ENCODE results near the gene FNBP1. TPM values are rescaled to one million over a fixed set of nuclear protein-coding genes. Genes with fewer than 3 reads are reported as not detected.
A peak's percentile ranks its signal among the peaks of the same experiment; 100 is the strongest.
"Not testable (repeated sequence)": the region's sequence is repeated elsewhere in the genome, so short reads cannot be mapped to it uniquely, and the experiment has no call there.

FNBP1 gene
- total RNA-seq, 1 donor from 2014 or later: 25.6 TPM

DNA sequence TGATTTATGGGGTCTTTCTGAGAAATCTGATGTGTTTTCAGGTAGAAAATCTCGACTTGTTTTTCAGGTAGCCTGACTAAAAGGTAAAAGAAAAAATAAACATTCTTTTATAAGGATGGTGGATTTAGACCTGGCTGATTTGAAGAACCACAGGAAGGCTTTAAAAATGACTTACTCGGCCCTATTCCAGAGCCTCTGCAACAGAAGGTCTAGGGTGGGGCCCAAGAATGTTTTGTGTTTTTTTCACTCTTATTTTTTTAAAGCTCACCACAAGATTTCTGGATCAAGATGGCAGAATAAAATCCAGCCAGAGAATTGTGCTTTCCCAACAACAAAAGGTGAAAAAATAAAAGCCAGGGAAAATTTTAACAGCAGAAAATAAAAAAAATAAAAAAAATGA is 59.1 kb downstream of the FNBP1 start:
- TF ChIP-seq, protein P1, sequence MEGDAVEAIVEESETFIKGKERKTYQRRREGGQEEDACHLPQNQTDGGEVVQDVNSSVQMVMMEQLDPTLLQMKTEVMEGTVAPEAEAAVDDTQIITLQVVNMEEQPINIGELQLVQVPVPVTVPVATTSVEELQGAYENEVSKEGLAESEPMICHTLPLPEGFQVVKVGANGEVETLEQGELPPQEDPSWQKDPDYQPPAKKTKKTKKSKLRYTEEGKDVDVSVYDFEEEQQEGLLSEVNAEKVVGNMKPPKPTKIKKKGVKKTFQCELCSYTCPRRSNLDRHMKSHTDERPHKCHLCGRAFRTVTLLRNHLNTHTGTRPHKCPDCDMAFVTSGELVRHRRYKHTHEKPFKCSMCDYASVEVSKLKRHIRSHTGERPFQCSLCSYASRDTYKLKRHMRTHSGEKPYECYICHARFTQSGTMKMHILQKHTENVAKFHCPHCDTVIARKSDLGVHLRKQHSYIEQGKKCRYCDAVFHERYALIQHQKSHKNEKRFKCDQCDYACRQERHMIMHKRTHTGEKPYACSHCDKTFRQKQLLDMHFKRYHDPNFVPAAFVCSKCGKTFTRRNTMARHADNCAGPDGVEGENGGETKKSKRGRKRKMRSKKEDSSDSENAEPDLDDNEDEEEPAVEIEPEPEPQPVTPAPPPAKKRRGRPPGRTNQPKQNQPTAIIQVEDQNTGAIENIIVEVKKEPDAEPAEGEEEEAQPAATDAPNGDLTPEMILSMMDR (conservative IDR thresholded peaks at IDR 0.05; ENCODE audit: low read depth, low read length): no peak
- no peak overlapping the region for H3K4me3 ChIP-seq (ENCODE audit: low read depth, low read length)
- no peak for DNase-seq (ENCODE audit: low read depth)

GRCh38 chr9:129981180-129981907 is 61.6 kb downstream of the FNBP1 start:
- TF ChIP-seq, protein P1 (conservative IDR thresholded peaks at IDR 0.05; ENCODE audit: low read depth, low read length): no peak
- H3K4me3 ChIP-seq (ENCODE audit: low read depth, low read length): no peak overlapping the region
- DNase-seq (ENCODE audit: low read depth): peak; percentile 63

GRCh38 chr9:129980224-129980623 is 62.8 kb downstream of the FNBP1 start:
- H3K4me3 ChIP-seq (ENCODE audit: low read depth, low read length); DNase-seq (ENCODE audit: low read depth): not testable (repeated sequence)

DNA sequence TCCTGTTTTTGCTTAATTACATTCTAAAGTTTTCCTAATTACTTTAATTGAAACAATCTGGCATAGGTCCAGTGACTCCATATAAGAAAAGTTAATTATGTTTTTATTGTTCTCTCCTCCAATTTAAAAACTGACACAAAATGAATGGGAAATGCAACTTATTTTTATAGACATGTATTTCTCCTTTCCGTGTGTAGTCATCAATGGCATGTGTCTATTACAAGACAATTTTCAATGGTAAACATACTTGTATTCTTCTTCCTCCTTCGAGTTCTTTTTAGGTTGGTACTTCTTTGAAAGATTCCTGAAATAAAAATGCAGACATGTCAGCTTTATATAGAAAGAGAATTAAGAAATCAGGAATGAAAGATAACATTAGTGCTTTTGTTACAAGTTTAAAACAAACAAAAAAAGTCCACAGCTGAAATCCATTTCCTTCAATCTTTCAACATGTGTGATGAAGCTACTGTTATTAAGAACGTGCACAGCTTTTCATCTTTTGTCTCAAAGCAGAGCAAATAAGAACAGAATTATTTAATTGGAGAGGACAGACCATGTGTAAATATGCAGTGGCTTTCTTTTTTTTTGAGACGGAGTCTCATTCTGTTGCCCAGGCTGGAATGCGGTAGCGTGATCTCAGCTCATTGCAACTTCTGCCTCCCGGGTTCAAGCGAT is 63.8 kb downstream of the FNBP1 start:
- TF ChIP-seq, protein P1 (conservative IDR thresholded peaks at IDR 0.05; ENCODE audit: low read depth, low read length): no peak
- H3K4me3 ChIP-seq (ENCODE audit: low read depth, low read length): no peak overlapping the region
- no peak for DNase-seq (ENCODE audit: low read depth)

GRCh38 chr9:129972816-129973215 is 70.2 kb downstream of the FNBP1 start:
- no peak for DNase-seq (ENCODE audit: low read depth)
- TF ChIP-seq, protein P1 (conservative IDR thresholded peaks at IDR 0.05; ENCODE audit: low read depth, low read length): no peak

DNA sequence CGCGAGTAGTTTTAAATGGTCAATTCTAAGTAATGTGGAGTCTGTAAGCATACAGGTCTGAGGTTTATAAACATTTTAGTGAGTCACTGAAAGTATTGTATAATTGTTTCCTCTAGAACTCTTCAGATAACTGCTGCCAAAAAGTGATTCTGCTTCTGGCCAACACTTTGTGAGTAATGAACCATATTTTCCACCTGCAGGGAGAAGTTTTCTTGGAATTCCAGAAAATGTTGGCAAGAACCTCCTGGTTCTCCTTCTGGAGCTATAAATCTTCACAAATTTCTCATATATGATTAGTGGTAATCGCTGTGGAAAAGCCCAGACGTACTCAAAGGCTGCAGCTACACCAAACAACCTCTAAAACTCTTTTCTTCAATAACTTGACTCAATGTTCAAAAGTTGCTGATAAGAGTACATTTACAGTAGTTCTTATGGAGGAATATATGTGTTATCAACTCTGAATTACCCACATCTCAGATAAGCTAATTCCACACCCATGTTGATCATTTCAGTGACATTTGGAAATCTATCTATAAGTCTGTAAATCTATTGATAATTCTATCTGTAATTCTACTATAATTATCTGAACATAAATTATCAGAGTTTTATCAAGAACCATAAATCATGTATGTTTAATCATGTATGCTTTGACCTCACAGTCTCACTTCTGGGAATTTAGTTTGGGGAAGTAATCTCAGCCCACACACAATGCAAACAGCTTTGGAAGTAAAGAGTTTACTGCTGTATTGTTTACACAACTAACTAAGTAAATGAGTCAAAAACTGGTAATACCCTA is 74.1 kb downstream of the FNBP1 start:
- peak; percentile 16 for DNase-seq (ENCODE audit: low read depth)
- TF ChIP-seq, protein P1 (conservative IDR thresholded peaks at IDR 0.05; ENCODE audit: low read depth, low read length): no peak
- H3K4me3 ChIP-seq (ENCODE audit: low read depth, low read length): no peak overlapping the region

More at GRCh38 chr9:129972816-129973215, 70.2 kb downstream of the FNBP1 start:
- no peak overlapping the region for H3K4me3 ChIP-seq (ENCODE audit: low read depth, low read length)

Data from epithelial cell of proximal tubule (primary cell).